Measurements from ENCODE around the gene GIPR.

The GIPR gene

DNA sequence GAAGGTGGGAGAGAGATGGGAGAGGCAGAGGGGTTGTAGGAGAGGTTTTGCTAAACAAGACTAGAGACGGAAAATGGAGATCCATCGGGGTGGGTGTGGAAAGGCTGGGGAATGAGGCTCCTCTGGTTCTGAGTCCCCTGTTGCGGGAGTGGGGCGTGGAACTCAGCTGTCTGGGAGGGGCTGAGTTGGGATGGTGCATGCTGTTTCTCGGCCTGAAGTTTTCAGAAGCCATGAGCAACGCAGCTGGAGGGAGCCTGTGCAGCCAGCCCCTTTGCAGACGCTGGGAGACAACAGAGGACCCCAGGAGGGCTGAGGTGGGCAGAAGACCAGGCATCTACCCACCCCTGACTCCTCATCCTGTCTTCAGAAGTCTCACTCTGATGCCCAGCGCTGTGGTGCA, 7.4 kb upstream of the GIPR start:
- in situ Hi-C loops (cut with MboI; ENCODE audit: low pct_unique_long_range_greater_than_20kb, low sequenced_read_pairs, unreplicated experiment): no loop called here
- no peak for DNase-seq (ENCODE audit: low spot score)
- TF ChIP-seq, protein P1, sequence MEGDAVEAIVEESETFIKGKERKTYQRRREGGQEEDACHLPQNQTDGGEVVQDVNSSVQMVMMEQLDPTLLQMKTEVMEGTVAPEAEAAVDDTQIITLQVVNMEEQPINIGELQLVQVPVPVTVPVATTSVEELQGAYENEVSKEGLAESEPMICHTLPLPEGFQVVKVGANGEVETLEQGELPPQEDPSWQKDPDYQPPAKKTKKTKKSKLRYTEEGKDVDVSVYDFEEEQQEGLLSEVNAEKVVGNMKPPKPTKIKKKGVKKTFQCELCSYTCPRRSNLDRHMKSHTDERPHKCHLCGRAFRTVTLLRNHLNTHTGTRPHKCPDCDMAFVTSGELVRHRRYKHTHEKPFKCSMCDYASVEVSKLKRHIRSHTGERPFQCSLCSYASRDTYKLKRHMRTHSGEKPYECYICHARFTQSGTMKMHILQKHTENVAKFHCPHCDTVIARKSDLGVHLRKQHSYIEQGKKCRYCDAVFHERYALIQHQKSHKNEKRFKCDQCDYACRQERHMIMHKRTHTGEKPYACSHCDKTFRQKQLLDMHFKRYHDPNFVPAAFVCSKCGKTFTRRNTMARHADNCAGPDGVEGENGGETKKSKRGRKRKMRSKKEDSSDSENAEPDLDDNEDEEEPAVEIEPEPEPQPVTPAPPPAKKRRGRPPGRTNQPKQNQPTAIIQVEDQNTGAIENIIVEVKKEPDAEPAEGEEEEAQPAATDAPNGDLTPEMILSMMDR (IDR thresholded peaks at IDR 0.05; ENCODE audit: extremely low read depth, insufficient read depth, missing control alignments): no peak

DNA sequence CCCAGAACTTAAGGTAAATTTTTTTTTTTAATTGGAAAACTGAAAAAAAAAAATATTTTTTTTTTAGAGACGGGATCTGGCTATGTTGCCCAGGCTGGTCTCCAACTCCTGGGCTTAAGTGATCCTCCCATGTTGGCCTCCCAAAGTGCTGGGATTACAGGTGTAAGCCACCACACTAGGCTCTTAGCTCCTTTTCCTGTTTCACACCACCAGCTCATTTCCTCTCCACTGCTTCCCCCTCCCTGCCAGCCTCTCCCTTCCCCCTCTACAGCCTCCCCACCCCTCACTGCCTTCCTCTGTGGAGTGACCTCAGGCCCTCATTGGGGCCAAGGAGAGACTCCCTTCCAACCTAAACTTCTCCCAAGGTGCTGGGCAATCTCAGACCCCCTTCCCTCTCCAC, 4.2 kb upstream of the GIPR start:
- in situ Hi-C loops (cut with MboI; ENCODE audit: low pct_unique_long_range_greater_than_20kb, low sequenced_read_pairs, unreplicated experiment): no loop called here
- TF ChIP-seq, protein P1 (IDR thresholded peaks at IDR 0.05; ENCODE audit: extremely low read depth, insufficient read depth, missing control alignments): no peak
- no peak for DNase-seq (ENCODE audit: low spot score)

DNA sequence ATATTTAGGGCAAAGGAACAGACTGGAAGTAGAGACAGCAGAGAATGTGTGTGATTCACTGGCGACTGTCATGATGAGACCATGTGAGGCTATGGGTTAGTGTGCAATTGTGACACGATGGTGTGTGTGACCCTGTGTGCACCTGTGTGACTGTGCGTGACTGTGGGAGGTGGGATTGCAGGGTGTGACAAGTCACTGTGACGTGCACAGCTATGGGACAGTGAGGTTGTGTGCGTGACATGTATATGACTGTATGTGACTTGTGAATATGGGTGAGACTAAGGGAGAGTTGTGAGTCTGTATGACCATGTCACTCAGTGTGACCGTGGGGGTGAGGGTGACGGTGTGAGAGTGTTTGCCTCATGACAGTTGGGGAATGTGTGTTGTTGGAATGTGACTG, 3.4 kb upstream of the GIPR start:
- TF ChIP-seq, protein P1 (IDR thresholded peaks at IDR 0.05; ENCODE audit: extremely low read depth, insufficient read depth, missing control alignments): no peak
- DNase-seq (ENCODE audit: low spot score): no peak
- in situ Hi-C loops (cut with MboI; ENCODE audit: low pct_unique_long_range_greater_than_20kb, low sequenced_read_pairs, unreplicated experiment): no loop called here

- in situ Hi-C loops (cut with MboI; ENCODE audit: low pct_unique_long_range_greater_than_20kb, low sequenced_read_pairs, unreplicated experiment): no loop called here
- TF ChIP-seq, protein P1 (IDR thresholded peaks at IDR 0.05; ENCODE audit: extremely low read depth, insufficient read depth, missing control alignments): no peak
- DNase-seq (ENCODE audit: low spot score): no peak
These were observed 386 bp downstream of the GIPR start for GRCh38 chr19:45668342-45668871.

GRCh38 chr19:45670670-45671453, 2.8 kb downstream of the GIPR start:
- in situ Hi-C loops (cut with MboI; ENCODE audit: low pct_unique_long_range_greater_than_20kb, low sequenced_read_pairs, unreplicated experiment): no loop called here
- peak; percentile 97 for DNase-seq (ENCODE audit: low spot score)
- TF ChIP-seq, protein P1 (IDR thresholded peaks at IDR 0.05; ENCODE audit: extremely low read depth, insufficient read depth, missing control alignments): no peak

GRCh38 chr19:45674946-45675345, 6.9 kb downstream of the GIPR start:
- no peak for DNase-seq (ENCODE audit: low spot score)
- in situ Hi-C loops (cut with MboI; ENCODE audit: low pct_unique_long_range_greater_than_20kb, low sequenced_read_pairs, unreplicated experiment): no loop called here
- TF ChIP-seq, protein P1 (IDR thresholded peaks at IDR 0.05; ENCODE audit: extremely low read depth, insufficient read depth, missing control alignments): no peak
